GM18858 (cell line): ENCODE measurements around the gene AQP4.

ENCODE experiments used
- ATAC-seq: cut with Tn5 transposase; IDR thresholded peaks from one replicate; pipeline ENCODE4 v1.9.1; 2021; ENCODE audit not compliant: unreplicated experiment

The AQP4 gene

GRCh38 chr18:26840965-26841364 is 24.5 kb downstream of the AQP4 start:
- ATAC-seq = no peak

- ATAC-seq = no peak
These were observed 25.9 kb downstream of the AQP4 start for GRCh38 chr18:26839609-26840008.

GRCh38 chr18:26832302-26832701 is 33.2 kb downstream of the AQP4 start:
- ATAC-seq = no peak

- ATAC-seq = no peak
These were observed 37.9 kb downstream of the AQP4 start for GRCh38 chr18:26827581-26827980.

- no peak for ATAC-seq
These were observed 38.8 kb downstream of the AQP4 start for GRCh38 chr18:26826656-26827235.

GRCh38 chr18:26821181-26821580 is 44.3 kb downstream of the AQP4 start:
- no peak for ATAC-seq

GRCh38 chr18:26819046-26819445 is 46.5 kb downstream of the AQP4 start:
- no peak for ATAC-seq

DNA sequence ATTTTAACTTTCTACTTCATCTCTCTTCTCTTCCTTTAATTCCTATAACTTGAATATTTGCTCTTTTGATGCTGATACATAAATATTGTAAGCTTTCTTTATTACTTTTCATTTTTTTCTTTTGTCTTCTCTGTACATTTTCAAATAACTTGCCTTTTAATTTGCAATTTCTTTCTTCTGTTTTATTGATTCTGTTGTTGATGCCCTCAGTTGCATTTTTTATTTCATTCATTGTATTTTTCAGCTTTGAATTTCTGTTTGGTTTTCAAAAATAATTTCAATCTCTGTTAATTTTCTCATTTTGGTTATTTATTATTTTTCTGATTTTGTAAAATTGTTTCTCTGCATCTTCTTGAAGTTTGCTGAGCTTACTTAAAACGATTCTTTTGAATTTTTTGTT is 47.0 kb downstream of the AQP4 start:
- no peak for ATAC-seq

GRCh38 chr18:26813043-26813442 is 52.5 kb downstream of the AQP4 start:
- peak; percentile 71 for ATAC-seq

DNA sequence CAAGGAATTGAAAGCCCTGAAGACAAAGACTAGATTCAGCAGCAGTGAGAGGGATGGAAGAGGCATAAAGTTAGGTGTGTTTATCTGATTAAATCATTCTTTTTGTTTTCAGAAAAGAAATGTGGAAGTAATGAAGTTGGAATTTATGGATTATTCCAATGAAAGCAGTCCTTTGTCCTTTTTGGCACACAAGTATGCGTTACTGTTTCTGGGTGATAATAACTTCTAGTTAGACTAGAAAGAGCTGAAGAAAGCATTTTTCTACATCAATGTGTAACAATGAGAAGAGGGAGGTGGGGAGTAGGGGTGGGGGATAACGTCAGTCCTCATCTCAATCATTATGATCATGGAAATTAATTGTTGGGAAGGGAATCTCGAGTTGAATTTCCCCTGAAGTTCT is 53.0 kb downstream of the AQP4 start:
- ATAC-seq = no peak

DNA sequence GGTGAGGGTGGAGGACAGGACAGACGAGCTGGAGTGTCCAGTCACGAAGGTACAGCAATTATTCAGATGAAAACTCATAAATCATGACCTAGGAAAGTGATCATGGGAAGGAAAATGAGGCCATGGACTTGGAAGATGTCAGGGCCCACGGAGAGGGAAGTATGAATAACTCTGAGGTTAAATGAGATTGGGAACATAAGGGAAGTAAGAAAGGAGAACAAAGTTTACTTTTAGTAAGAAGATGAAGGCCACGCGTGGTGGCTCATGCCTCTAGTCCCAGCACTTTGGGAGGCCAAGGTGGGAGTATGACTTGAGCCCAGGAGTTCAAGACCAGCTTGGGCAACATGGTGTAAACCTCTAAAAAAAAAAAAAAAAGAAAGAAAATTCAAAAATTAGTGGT is 56.2 kb downstream of the AQP4 start:
- ATAC-seq = no peak

GRCh38 chr18:26806224-26806623 is 59.3 kb downstream of the AQP4 start:
- ATAC-seq = no peak

- ATAC-seq = no peak
These were observed 61.0 kb downstream of the AQP4 start for GRCh38 chr18:26804519-26804918.

DNA sequence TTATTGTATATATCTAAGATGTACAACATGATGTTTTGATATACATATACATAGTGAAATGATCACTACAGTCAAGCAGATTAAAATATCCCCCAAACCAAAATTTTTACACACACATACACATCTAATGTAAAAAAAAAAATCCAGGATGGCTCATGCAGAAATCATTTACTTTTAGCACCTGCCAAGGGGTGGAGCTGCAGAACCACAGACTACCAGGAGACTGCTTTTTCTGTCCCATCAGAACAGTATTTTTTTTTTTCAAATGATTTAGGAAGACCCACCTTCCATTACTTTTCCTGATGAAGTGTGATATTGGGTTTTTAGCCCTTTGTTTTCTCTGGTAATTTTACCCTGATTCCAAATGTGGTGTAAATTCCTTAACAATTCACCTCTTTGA is 61.9 kb downstream of the AQP4 start:
- no peak for ATAC-seq

- ATAC-seq = no peak
These were observed 62.9 kb downstream of the AQP4 start for GRCh38 chr18:26802330-26803200.
